Stimulated activated CD8-positive, alpha-beta memory T cell treated with anti-CD3 and anti-CD28 coated beads, Interleukin-12 subunit alpha, Interleukin-12 subunit beta, amount 100 ng/mL, for 1 hour (primary cell): ENCODE data around the gene HINT3.
"Not testable (repeated sequence)": the region's sequence is repeated elsewhere in the genome, so short reads cannot be mapped to it uniquely, and the experiment has no call there.

ENCODE experiments used
- DNase-seq: peaks from one replicate; pipeline ENCODE4 v3.0.0-alpha.2; 2020; ENCODE audit warnings: low read depth

HINT3 gene

GRCh38 chr6:126002755-126003679, 46.4 kb downstream of the HINT3 start:
- DNase-seq = no peak

GRCh38 chr6:126007800-126008199, 51.2 kb downstream of the HINT3 start:
- DNase-seq = no peak

- no peak for DNase-seq
These were observed 53.5 kb downstream of the HINT3 start for GRCh38 chr6:126010040-126010439.

GRCh38 chr6:126015863-126016262, 59.3 kb downstream of the HINT3 start:
- DNase-seq = no peak

GRCh38 chr6:126016591-126016990, 60.0 kb downstream of the HINT3 start:
- DNase-seq = no peak

GRCh38 chr6:126017668-126018067, 61.1 kb downstream of the HINT3 start:
- no peak for DNase-seq

- DNase-seq = no peak
These were observed 63.9 kb downstream of the HINT3 start for GRCh38 chr6:126020305-126021050.

GRCh38 chr6:126023474-126023873, 66.9 kb downstream of the HINT3 start:
- DNase-seq = not testable (repeated sequence)

- DNase-seq = no peak
These were observed 69.4 kb downstream of the HINT3 start for GRCh38 chr6:126026001-126026400.

- DNase-seq = no peak
These were observed 71.0 kb downstream of the HINT3 start for GRCh38 chr6:126027601-126028000.
